ENCODE data around the gene POGLUT2. TPM values are rescaled to one million over a fixed set of nuclear protein-coding genes. Genes with fewer than 3 reads are reported as not detected.

Gene POGLUT2
- total and polyA plus RNA-seq, 2 experiments from 2014 or later = 14.6 to 17.5 TPM

DNA sequence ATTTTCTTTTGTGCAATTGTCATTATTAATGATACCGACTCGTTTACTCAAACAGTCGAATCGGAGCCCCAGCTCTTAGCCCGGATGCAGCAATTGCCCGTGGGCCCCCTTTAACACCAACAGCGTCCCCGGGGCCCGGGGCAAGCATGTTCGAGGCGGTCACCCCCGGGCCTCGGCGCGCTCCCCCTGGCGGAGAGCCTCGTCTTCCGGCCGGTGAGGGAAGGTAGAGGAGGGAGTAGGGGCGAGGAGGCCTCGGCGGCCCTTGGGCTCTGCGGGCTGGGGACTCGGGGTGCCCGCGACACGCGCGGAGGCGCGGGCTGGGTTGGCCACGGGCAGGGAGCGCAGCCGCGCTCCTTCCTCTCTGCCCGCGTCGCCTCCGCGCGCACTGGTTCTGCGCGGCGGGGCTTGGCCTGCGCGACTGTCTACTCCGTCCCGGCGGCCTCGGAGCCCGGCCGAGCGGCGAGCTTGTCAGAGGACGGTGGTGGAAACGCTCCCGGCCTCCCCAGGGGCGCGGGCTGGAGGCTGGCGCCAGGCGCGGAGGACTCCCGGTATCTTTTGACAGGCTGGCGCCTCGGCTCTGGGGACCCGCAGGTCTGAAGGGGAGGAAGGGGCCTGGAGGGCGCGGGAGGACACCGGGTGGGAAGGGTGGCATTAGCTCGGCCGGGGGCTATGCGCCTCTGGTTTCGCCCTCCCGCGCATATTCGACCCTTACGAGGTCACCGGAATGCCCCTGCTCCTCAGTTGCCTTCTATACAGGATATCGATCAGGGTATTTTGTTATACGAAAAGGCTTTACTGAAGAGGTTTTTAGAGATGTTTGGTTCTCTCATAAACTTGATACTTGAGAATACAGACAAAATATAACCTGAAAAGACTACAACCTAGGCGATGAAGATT is 1.6 kb upstream of the POGLUT2 start (continued):
- peak; percentile 69 to 81 for TF ChIP-seq CTCF (conservative IDR thresholded peaks at IDR 0.05; ENCODE audit: low read depth in 2 of 2)
- no peak for TF ChIP-seq NANOG (IDR thresholded peaks at IDR 0.05; ENCODE audit: borderline replicate concordance)
- TF ChIP-seq JUNB (IDR thresholded peaks at IDR 0.05; ENCODE audit: unreplicated experiment) = no peak
- TF ChIP-seq REST (IDR thresholded peaks at IDR 0.05; ENCODE audit: unreplicated experiment) = no peak

- Mint-ChIP-seq H3K9me3 (no peaks in the 10 kb centered on the region), H3K4me1 (peaks cover 2% of the 10 kb centered on the region; the same call in 2 of the 3 replicates), H3K4me3 (peak overlapping the region; percentile 93), H3K27me3 (ENCODE audit: insufficient read depth, low read depth, poor library complexity) (peaks cover 17% of the 10 kb centered on the region), H3K36me3 (ENCODE audit: low read depth) (no peaks in the 10 kb centered on the region; the same call in 2 of the 3 replicates), H3K27ac (no peak overlapping the region)
- ATAC-seq = peak; percentile 13
- peak; percentile 21 for DNase-seq (ENCODE audit: low spot score)
- peaks cover 9% of the 10 kb centered on the region for H3K4me1 ChIP-seq (ENCODE audit: insufficient read depth)
- peaks cover 3% of the 10 kb centered on the region; the same call in 1 of the 2 replicates for H3F3A ChIP-seq (replicated peaks; ENCODE audit: low read depth)
- no peaks in the 10 kb centered on the region for H4K20me1 ChIP-seq (replicated peaks; ENCODE audit: insufficient read depth)
- peaks cover 9% of the 10 kb centered on the region; the same call in 1 of the 2 replicates for H3K79me2 ChIP-seq (replicated peaks; ENCODE audit: insufficient read depth)
- H3K9me2 ChIP-seq (ENCODE audit: insufficient read depth) = no peaks in the 10 kb centered on the region
- no peak overlapping the region for H3K27ac ChIP-seq (ENCODE audit: low read depth)
- peak overlapping the region; percentile 97 for H2AFZ ChIP-seq
- TF ChIP-seq EZH2 (IDR thresholded peaks at IDR 0.05; ENCODE audit: low read depth, unreplicated experiment) (peak; percentile 64), REST (IDR thresholded peaks at IDR 0.05; ENCODE audit: unreplicated experiment) (no peak)
- peak overlapping the region; percentile 76 for H3K4me3 ChIP-seq
- H3K27me3 ChIP-seq (ENCODE audit: insufficient read depth) = peaks cover 39% of the 10 kb centered on the region
- no peaks in the 10 kb centered on the region for H3K36me3 ChIP-seq (ENCODE audit: insufficient read depth)
- peak overlapping the region; percentile 88 for H3K4me2 ChIP-seq
These were observed 809 bp upstream of the POGLUT2 start for GRCh38 chr13:102799426-102800144.

All from GM23338 (cell line).